ENCODE results near the gene SPATA20.
A peak's percentile ranks its signal among the peaks of the same experiment; 100 is the strongest.

SPATA20 gene

GRCh38 chr17:50540560-50541401, 6.2 kb upstream of the SPATA20 start:
- H3K9me3 ChIP-seq (ENCODE audit: control insufficient read depth, insufficient read depth, low read length), result no peaks in the 10 kb centered on the region
- peak overlapping the region; percentile 78; the same call in 1 of the 2 replicates for H3K9ac ChIP-seq (ENCODE audit: low read depth, low read length)
- H3K36me3 ChIP-seq (ENCODE audit: insufficient read depth, low read length), result no peaks in the 10 kb centered on the region
- peaks cover 30% of the 10 kb centered on the region for H3K4me1 ChIP-seq (ENCODE audit: insufficient read depth, low read length)

- peak overlapping the region; percentile 78 for H3K9ac ChIP-seq (ENCODE audit: low read depth, low read length)
- H3K36me3 ChIP-seq (ENCODE audit: insufficient read depth, low read length), result no peaks in the 10 kb centered on the region
- no peaks in the 10 kb centered on the region for H3K9me3 ChIP-seq (ENCODE audit: control insufficient read depth, insufficient read depth, low read length)
- H3K4me1 ChIP-seq (ENCODE audit: insufficient read depth, low read length), result peaks cover 30% of the 10 kb centered on the region
Measured at GRCh38 chr17:50541402-50541715, 5.6 kb upstream of the SPATA20 start.

DNA sequence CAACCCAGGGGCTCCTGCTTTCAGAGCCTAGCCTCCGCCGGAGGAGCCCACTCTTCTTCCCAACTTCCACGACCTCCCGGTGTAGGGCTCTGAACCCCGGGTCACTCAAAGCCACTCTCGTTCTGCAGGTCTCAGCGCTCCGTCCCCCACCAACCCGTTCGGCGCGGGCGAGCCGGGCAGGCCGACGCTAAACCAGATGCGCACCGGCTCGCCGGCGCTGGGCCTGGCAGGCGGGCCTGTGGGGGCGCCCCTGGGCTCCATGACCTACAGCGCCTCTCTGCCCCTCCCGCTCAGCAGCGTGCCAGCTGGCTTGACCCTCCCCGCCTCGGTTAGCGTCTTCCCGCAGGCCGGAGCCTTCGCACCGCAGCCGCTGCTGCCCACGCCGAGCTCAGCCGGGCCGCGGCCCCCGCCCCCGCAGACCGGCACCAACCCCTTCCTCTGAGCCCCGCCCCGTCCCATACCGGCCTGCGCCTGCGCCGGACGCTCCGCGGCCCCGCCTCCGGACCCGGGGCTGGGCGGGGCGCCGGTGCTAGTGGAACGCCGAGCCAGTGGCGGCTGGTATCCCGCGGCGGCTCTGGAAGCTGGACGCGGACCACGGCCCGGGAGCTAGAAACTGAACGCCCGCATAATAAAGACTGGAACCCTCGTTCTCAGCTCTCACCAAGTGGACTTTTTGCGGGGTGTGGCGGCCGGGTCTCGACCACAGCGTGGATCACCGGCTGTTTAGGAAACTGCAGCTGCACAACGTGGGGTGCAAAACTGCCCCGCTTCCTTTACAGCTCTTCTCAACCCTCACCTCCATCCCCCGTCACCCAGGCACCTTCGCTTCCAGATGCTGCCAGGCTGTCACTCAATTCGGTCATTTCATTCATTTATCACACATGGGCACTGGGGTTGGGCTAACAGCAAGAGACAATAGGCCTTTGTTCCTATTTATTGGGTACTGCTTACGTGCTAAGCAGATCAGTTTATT, 5.0 kb upstream of the SPATA20 start:
- Histone ChIP-seq H3K9ac (ENCODE audit: low read depth, low read length) (peak overlapping the region; percentile 78), H3K36me3 (ENCODE audit: insufficient read depth, low read length) (no peaks in the 10 kb centered on the region), H3K4me1 (ENCODE audit: insufficient read depth, low read length) (peaks cover 30% of the 10 kb centered on the region), H3K9me3 (ENCODE audit: control insufficient read depth, insufficient read depth, low read length) (no peaks in the 10 kb centered on the region)

DNA sequence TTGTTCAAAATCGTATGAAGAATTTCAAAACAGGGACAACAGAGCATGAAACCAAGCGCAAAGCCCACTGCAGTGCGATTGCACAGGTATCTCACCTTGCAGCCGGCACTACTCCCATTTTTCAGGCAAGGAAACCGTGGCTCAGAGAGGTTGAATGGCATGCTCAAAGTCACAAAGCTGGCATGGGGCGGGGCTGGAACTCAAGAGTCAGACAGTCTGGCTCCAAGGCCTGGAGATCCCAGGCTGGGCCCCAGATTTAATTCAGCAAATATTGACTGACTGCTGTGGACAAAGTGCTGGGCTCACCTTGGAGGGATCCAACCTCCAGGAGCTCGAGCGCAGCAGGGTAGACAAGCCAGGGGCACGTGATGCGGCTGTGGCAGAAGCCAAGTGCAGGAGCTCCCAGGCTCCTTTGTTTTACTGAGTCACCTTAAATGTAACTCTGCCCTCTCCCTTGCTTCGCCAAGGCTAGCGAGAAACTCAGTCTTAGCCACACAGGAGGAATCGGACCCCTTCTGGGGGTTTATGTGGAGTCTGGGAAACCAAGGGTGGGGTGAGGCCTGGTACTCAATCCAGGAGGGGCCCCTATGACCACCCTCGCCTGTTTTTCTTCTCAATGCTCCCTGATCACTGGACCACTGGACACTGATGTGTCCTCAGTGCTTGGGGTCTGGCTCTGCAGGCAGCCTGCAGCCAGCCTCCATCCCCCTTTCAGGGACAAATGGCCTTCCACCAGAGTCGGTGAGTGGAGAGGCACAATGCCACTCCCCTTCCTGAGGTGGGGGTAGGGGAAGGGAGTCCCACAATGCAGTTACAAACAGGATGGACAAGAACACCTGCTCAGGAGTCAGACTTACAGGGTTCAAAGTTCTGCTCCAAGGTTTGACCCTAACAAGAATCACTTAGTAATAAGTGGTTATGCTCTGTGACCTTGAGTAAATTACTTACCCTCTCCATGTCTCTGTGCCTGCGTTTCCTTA, 3.9 kb upstream of the SPATA20 start:
- Histone ChIP-seq H3K9ac (ENCODE audit: low read depth, low read length) (peak overlapping the region; percentile 78; the same call in 1 of the 2 replicates), H3K9me3 (ENCODE audit: control insufficient read depth, insufficient read depth, low read length) (no peaks in the 10 kb centered on the region), H3K4me1 (ENCODE audit: insufficient read depth, low read length) (peaks cover 34% of the 10 kb centered on the region), H3K36me3 (ENCODE audit: insufficient read depth, low read length) (no peaks in the 10 kb centered on the region)

- H3K36me3 ChIP-seq (ENCODE audit: insufficient read depth, low read length), result no peaks in the 10 kb centered on the region
- peaks cover 24% of the 10 kb centered on the region for H3K4me1 ChIP-seq (ENCODE audit: insufficient read depth, low read length)
- no peaks in the 10 kb centered on the region for H3K9me3 ChIP-seq (ENCODE audit: control insufficient read depth, insufficient read depth, low read length)
- H3K9ac ChIP-seq (ENCODE audit: low read depth, low read length), result no peak overlapping the region
Measured at GRCh38 chr17:50544516-50544915, 2.5 kb upstream of the SPATA20 start.

DNA sequence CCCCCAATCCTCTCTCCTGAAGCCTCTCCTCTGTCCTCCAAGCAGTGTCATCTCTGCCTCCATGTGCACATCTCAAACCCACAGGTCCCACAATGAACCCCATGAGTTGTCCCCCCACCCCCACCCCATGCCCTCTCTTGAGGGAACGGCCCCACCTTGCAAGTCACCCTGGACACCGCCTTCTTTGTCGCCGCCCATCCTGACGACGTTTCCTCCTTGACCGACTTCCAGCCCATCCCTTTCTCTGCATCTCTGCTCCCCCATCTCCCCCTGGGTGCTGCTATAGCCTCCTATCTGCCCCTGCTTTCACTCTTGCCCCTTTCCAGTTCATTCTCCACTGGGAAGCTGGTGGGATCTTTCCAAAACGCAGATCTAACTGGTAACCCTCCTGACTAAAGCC, 1.7 kb upstream of the SPATA20 start:
- Histone ChIP-seq H3K9ac (ENCODE audit: low read depth, low read length) (no peak overlapping the region), H3K36me3 (ENCODE audit: insufficient read depth, low read length) (no peaks in the 10 kb centered on the region), H3K9me3 (ENCODE audit: control insufficient read depth, insufficient read depth, low read length) (no peaks in the 10 kb centered on the region), H3K4me1 (ENCODE audit: insufficient read depth, low read length) (peaks cover 16% of the 10 kb centered on the region)

DNA sequence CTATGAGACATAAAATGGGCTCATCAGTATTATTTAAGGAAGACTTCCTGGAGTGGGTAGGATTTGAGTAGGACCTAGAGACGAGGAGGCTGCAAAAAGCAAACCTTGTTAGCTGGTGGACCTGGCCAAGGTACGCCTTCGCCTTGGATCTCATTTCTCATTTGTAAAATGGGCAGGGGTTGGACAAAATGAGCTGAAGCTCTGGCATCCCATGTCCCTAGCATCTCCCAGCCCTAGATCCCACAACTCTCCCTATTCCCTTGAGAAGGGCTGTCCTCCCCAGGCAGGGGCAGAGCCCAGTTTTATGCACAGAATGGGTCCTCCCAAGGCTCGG, 306 bp upstream of the SPATA20 start:
- Histone ChIP-seq H3K9me3 (ENCODE audit: control insufficient read depth, insufficient read depth, low read length) (no peaks in the 10 kb centered on the region), H3K9ac (ENCODE audit: low read depth, low read length) (no peak overlapping the region; the same call in 1 of the 2 replicates), H3K4me1 (ENCODE audit: insufficient read depth, low read length) (peaks cover 8% of the 10 kb centered on the region; the same call in 1 of the 2 replicates), H3K36me3 (ENCODE audit: insufficient read depth, low read length) (no peaks in the 10 kb centered on the region)

- H3K4me1 ChIP-seq (ENCODE audit: insufficient read depth, low read length), result peaks cover 6% of the 10 kb centered on the region; the same call in 1 of the 2 replicates
- no peaks in the 10 kb centered on the region for H3K36me3 ChIP-seq (ENCODE audit: insufficient read depth, low read length)
- H3K9ac ChIP-seq (ENCODE audit: low read depth, low read length), result peak overlapping the region; percentile 72
- no peaks in the 10 kb centered on the region for H3K9me3 ChIP-seq (ENCODE audit: control insufficient read depth, insufficient read depth, low read length)
Measured at GRCh38 chr17:50547736-50548083, 736 bp downstream of the SPATA20 start.

- Histone ChIP-seq H3K9ac (ENCODE audit: low read depth, low read length) (no peak overlapping the region), H3K4me1 (ENCODE audit: insufficient read depth, low read length) (peaks cover 5% of the 10 kb centered on the region; the same call in 1 of the 2 replicates)
Measured at GRCh38 chr17:50548831-50549230, 1.9 kb downstream of the SPATA20 start.

DNA sequence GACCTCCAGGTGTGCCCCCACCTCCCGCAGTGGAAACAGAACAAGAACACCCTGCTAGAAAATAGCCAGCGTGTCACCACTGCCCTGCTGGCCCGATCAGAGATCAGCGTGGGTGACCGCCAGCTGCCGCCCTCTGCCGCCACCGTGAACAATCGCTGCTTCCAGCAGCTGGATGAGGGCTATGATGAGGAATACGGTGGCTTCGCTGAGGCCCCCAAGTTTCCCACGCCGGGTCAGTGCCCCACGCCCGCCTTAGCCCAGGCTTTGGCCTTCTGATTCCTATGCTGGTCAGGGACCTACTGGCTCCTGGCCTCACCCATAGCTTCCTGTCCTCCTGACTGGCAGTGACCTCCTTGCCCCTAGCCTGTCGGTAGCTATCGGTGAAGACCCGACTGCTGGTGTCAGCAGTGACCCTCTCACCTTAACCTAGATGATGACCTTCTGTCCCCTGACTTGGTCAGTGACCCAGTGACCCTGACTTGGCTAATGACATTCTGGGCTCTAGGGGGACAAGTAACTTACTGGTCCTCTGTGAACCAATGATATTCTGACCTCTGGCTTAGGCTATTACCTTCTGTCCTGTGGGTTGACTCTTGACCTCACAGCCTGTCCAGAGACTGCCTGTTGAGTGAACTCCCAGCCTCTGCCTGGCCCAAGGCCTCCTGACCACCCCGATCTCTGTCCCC, 2.4 kb downstream of the SPATA20 start:
- H3K9me3 ChIP-seq (ENCODE audit: control insufficient read depth, insufficient read depth, low read length), result no peaks in the 10 kb centered on the region
- H3K4me1 ChIP-seq (ENCODE audit: insufficient read depth, low read length), result peaks cover 5% of the 10 kb centered on the region; the same call in 1 of the 2 replicates
- H3K9ac ChIP-seq (ENCODE audit: low read depth, low read length), result no peak overlapping the region
- no peaks in the 10 kb centered on the region for H3K36me3 ChIP-seq (ENCODE audit: insufficient read depth, low read length)

More at GRCh38 chr17:50548831-50549230, 1.9 kb downstream of the SPATA20 start:
- no peaks in the 10 kb centered on the region for H3K9me3 ChIP-seq (ENCODE audit: control insufficient read depth, insufficient read depth, low read length)
- no peaks in the 10 kb centered on the region for H3K36me3 ChIP-seq (ENCODE audit: insufficient read depth, low read length)

- H3K9me3 ChIP-seq (ENCODE audit: control insufficient read depth, insufficient read depth, low read length), result no peaks in the 10 kb centered on the region
- no peak overlapping the region for H3K9ac ChIP-seq (ENCODE audit: low read depth, low read length)
- peaks cover 5% of the 10 kb centered on the region; the same call in 1 of the 2 replicates for H3K4me1 ChIP-seq (ENCODE audit: insufficient read depth, low read length)
- no peaks in the 10 kb centered on the region for H3K36me3 ChIP-seq (ENCODE audit: insufficient read depth, low read length)
Measured at GRCh38 chr17:50549969-50550368, 3.0 kb downstream of the SPATA20 start.

GRCh38 chr17:50550661-50551432, 3.9 kb downstream of the SPATA20 start:
- no peaks in the 10 kb centered on the region for H3K36me3 ChIP-seq (ENCODE audit: insufficient read depth, low read length)
- H3K9me3 ChIP-seq (ENCODE audit: control insufficient read depth, insufficient read depth, low read length), result no peaks in the 10 kb centered on the region
- peaks cover 5% of the 10 kb centered on the region; the same call in 1 of the 2 replicates for H3K4me1 ChIP-seq (ENCODE audit: insufficient read depth, low read length)
- H3K9ac ChIP-seq (ENCODE audit: low read depth, low read length), result no peak overlapping the region

DNA sequence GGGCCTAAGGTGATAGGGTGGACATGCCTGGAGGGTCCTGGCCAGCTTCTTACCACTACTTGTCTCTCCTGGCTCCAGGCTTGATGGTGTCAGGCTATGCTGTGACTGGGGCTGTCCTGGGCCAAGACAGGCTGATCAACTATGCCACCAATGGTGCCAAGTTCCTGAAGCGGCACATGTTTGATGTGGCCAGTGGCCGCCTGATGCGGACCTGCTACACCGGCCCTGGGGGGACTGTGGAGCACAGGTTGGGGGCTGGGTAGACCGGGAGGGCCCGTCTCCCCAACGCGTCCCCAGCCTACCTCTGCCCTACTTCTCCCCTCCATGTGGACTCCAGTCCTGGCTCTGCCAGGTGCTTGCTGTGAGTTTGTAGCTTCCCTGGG, 4.5 kb downstream of the SPATA20 start:
- no peak overlapping the region for H3K9ac ChIP-seq (ENCODE audit: low read depth, low read length)
- H3K9me3 ChIP-seq (ENCODE audit: control insufficient read depth, insufficient read depth, low read length), result no peaks in the 10 kb centered on the region
- H3K4me1 ChIP-seq (ENCODE audit: insufficient read depth, low read length), result peaks cover 5% of the 10 kb centered on the region; the same call in 1 of the 2 replicates
- H3K36me3 ChIP-seq (ENCODE audit: insufficient read depth, low read length), result no peaks in the 10 kb centered on the region
